Measurements from ENCODE around the gene TMEM131. TPM values are rescaled to one million over a fixed set of nuclear protein-coding genes. Genes with fewer than 3 reads are reported as not detected.
"Not testable (repeated sequence)": the region's sequence is repeated elsewhere in the genome, so short reads cannot be mapped to it uniquely, and the experiment has no call there.

The TMEM131 gene
- total RNA-seq, 1 donor from 2014 or later, result 41.3 TPM

DNA sequence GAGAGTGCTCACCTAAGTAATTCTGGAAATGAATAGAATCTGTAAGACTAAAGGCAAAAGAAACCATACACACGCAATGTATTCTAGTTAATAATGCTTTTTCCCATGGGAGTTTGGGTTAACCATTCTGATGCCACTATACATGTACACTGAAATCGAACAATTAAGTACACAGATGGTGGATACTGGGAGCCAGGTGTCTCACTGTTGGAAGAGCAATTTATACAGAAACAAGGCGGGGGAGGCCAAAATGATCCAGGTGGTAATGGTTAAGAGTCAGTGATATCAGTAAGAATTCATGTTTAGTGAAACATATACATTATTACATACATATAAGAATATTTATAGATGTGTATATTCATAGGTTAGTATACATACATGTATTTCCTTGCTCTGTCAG is 67.2 kb downstream of the TMEM131 start:
- Mint-ChIP-seq H3K36me3 (peaks cover 8% of the 10 kb centered on the region), H3K27me3 (no peaks in the 10 kb centered on the region), H3K4me1 (ENCODE audit: unreplicated experiment) (peaks cover 10% of the 10 kb centered on the region), H3K4me3 (no peak overlapping the region), H3K27ac (no peak overlapping the region), H3K9me3 (no peaks in the 10 kb centered on the region)
- TF ChIP-seq, protein P1, sequence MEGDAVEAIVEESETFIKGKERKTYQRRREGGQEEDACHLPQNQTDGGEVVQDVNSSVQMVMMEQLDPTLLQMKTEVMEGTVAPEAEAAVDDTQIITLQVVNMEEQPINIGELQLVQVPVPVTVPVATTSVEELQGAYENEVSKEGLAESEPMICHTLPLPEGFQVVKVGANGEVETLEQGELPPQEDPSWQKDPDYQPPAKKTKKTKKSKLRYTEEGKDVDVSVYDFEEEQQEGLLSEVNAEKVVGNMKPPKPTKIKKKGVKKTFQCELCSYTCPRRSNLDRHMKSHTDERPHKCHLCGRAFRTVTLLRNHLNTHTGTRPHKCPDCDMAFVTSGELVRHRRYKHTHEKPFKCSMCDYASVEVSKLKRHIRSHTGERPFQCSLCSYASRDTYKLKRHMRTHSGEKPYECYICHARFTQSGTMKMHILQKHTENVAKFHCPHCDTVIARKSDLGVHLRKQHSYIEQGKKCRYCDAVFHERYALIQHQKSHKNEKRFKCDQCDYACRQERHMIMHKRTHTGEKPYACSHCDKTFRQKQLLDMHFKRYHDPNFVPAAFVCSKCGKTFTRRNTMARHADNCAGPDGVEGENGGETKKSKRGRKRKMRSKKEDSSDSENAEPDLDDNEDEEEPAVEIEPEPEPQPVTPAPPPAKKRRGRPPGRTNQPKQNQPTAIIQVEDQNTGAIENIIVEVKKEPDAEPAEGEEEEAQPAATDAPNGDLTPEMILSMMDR (conservative IDR thresholded peaks at IDR 0.05), result no peak
- no peak for DNase-seq (ENCODE audit: extremely low spot score, unreplicated experiment)

DNA sequence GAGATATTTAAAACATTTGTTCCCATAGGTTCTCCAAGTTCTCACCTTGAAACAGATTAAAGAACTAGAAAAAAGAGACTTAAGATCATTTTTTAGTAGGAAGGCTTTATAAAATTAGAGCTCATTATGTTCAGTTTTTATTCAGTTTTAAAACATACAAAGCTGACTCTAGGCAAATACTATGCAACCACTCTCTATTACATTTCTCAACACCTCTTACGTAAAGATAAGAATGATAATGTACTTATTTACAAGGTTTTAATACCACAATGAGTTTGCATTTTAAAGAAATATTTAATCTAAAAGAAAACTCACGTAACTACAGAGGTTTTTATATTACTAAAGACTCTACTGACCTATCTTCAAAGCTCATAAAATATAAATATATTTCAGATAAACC is 68.8 kb downstream of the TMEM131 start:
- peaks cover 14% of the 10 kb centered on the region for H3K36me3 Mint-ChIP-seq
- H3K27ac Mint-ChIP-seq, result no peak overlapping the region
- no peak overlapping the region for H3K4me3 Mint-ChIP-seq
- H3K9me3 Mint-ChIP-seq, result no peaks in the 10 kb centered on the region
- DNase-seq (ENCODE audit: extremely low spot score, unreplicated experiment), result no peak
- no peaks in the 10 kb centered on the region for H3K27me3 Mint-ChIP-seq
- peaks cover 4% of the 10 kb centered on the region for H3K4me1 Mint-ChIP-seq (ENCODE audit: unreplicated experiment)
- TF ChIP-seq, protein P1 (conservative IDR thresholded peaks at IDR 0.05), result no peak

DNA sequence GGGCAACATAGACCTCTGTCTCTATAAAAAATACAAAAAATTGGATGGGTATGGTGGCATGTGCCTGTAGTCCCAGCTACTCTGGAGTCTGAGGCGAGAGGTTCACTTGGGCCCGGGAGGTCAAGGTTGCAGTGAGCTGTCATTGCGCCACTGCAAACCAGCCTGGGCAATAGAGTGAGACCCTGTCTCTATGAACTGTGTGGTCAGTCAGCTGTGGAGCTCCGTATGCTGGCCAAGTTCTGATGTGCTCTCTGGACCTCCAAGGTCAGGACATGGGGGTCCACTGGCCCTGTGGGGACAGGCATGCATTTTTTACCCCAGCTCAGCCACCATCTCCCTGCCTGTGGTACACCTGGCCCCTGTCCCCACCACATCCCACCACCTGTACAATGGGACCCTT is 71.6 kb downstream of the TMEM131 start:
- Mint-ChIP-seq H3K27ac (no peak overlapping the region), H3K4me1 (ENCODE audit: unreplicated experiment) (no peaks in the 10 kb centered on the region), H3K4me3 (no peak overlapping the region), H3K9me3 (no peaks in the 10 kb centered on the region), H3K27me3 (no peaks in the 10 kb centered on the region), H3K36me3 (peaks cover 22% of the 10 kb centered on the region)
- no peak for DNase-seq (ENCODE audit: extremely low spot score, unreplicated experiment)
- TF ChIP-seq, protein P1 (conservative IDR thresholded peaks at IDR 0.05), result no peak

DNA sequence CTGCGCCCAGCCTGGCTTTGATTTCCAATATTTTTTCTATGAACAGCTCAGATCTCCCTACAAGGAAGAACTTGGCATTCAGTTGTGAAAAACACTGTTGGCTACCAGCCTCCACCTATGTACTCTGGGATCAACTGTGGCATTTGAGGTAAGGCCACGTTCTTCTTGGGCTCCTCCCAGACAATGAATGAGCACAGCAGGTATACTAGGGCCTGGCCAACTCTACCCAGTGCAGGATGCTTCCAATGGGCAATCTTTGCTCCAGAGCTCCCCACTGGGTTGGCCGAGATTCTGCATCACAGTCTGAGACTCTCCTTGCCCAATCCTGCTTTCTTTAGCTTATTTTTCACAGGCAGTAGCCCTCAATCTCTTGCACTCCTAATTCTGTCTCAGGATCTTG is 75.9 kb downstream of the TMEM131 start:
- no peak for DNase-seq (ENCODE audit: extremely low spot score, unreplicated experiment)
- Mint-ChIP-seq H3K36me3 (peaks cover 25% of the 10 kb centered on the region), H3K4me3 (no peak overlapping the region), H3K27me3 (no peaks in the 10 kb centered on the region), H3K9me3 (peaks cover 8% of the 10 kb centered on the region), H3K4me1 (ENCODE audit: unreplicated experiment) (peaks cover 24% of the 10 kb centered on the region), H3K27ac (no peak overlapping the region)
- TF ChIP-seq, protein P1 (conservative IDR thresholded peaks at IDR 0.05), result no peak

DNA sequence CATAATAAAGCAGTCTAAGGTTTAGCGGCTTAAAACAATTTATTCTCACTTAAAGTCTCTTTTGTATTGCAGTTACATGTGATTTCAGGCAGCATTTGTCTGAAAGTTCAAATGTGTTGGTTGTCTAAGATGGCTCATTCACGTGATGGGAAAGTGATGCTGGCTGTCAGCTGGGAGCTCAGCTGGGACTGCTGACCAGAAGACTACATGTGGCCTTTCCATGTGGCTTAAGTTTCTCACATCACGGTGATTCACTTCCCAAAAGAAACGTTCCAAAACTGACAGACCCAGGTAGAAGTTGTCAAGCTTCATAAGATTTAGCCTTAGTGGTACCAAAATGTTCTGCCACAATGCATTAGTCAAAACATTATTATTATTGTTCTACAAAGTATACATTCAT is 76.9 kb downstream of the TMEM131 start:
- H3K36me3 Mint-ChIP-seq, result peaks cover 30% of the 10 kb centered on the region
- DNase-seq (ENCODE audit: extremely low spot score, unreplicated experiment), result no peak
- peaks cover 8% of the 10 kb centered on the region for H3K9me3 Mint-ChIP-seq
- no peaks in the 10 kb centered on the region for H3K27me3 Mint-ChIP-seq
- H3K27ac Mint-ChIP-seq, result no peak overlapping the region
- TF ChIP-seq, protein P1 (conservative IDR thresholded peaks at IDR 0.05), result no peak
- H3K4me3 Mint-ChIP-seq, result no peak overlapping the region
- H3K4me1 Mint-ChIP-seq (ENCODE audit: unreplicated experiment), result peaks cover 30% of the 10 kb centered on the region

DNA sequence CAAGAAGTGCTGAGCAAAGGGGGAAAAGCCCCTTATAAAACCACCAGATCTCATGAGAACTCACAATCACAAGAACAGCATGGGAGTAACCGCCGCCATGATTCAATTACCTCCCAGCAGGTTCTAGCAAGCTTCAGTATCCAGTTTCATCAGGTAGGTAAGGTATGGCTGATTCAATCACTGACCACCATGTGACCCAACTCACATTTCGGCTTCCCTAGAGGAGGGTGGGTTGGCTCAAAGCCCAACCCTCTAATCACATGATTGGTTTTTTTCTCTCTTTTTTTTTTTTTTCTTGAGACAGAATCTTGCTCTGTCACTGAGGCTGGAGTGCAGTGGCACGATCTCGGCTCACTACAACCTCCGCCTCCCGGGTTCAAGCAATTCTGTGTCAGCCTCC is 78.1 kb downstream of the TMEM131 start:
- not testable (repeated sequence) for H3K27ac Mint-ChIP-seq; H3K27me3 Mint-ChIP-seq; H3K4me3 Mint-ChIP-seq; H3K9me3 Mint-ChIP-seq; DNase-seq (ENCODE audit: extremely low spot score, unreplicated experiment)
- Mint-ChIP-seq H3K36me3 (peaks cover 33% of the 10 kb centered on the region), H3K4me1 (ENCODE audit: unreplicated experiment) (peaks cover 35% of the 10 kb centered on the region)

Measured in type B pancreatic cell (in vitro differentiated cells).